WTC11 (cell line): ENCODE measurements around the gene ZNF593OS.

Source experiments
- ATF6 ChIP-seq: sonication (generic); formaldehyde crosslinking; IDR thresholded peaks from 2 replicates; pipeline ENCODE4 v1.8.1; 2023; ENCODE audit warnings: mild to moderate bottlenecking, missing genetic modification reagents
- CTCF ChIP-seq: fragments of 200-600 bp; IDR thresholded peaks from 2 replicates; pipeline ENCODE4 v1.8.0; 2022; ENCODE audit warnings: antibody characterized with exemption
- ETV6 ChIP-seq: sonication (generic); formaldehyde crosslinking; IDR thresholded peaks from 2 replicates; pipeline ENCODE4 v1.8.1; 2022; ENCODE audit warnings: mild to moderate bottlenecking, missing genetic modification reagents
- GTF2I ChIP-seq: fragments of 250-450 bp; sonication (Bioruptor Pico); conservative IDR thresholded peaks from 2 replicates; pipeline ENCODE4 v1.4.0; 2021; ENCODE audit warnings: mild to moderate bottlenecking
- IRF2 ChIP-seq: sonication (generic); formaldehyde crosslinking; IDR thresholded peaks from 2 replicates; pipeline ENCODE4 v1.8.0; 2022; ENCODE audit warnings: low read depth, missing genetic modification reagents, borderline replicate concordance
- MAX ChIP-seq: sonication (generic); formaldehyde crosslinking; IDR thresholded peaks from 2 replicates; pipeline ENCODE4 v1.8.0; 2022; ENCODE audit warnings: mild to moderate bottlenecking, missing genetic modification reagents
- MXD4 ChIP-seq: fragments of 250-450 bp; sonication (Bioruptor Pico); IDR thresholded peaks from 2 replicates; pipeline ENCODE4 v1.8.0; 2021; ENCODE audit warnings: mild to moderate bottlenecking, moderate library complexity, borderline replicate concordance
- RELA ChIP-seq: sonication (generic); formaldehyde crosslinking; IDR thresholded peaks from 2 replicates; pipeline ENCODE4 v1.8.1; 2022; ENCODE audit warnings: missing genetic modification reagents, mild to moderate bottlenecking, borderline replicate concordance
- SMAD3 ChIP-seq: sonication (generic); formaldehyde crosslinking; IDR thresholded peaks from 2 replicates; pipeline ENCODE4 v1.8.0; 2022; ENCODE audit warnings: missing genetic modification reagents, mild to moderate bottlenecking, borderline replicate concordance
- STAT6 ChIP-seq: sonication (generic); formaldehyde crosslinking; conservative IDR thresholded peaks from 2 replicates; pipeline ENCODE4 v1.8.1; 2023; ENCODE audit warnings: mild to moderate bottlenecking, low read depth, missing genetic modification reagents, moderate library complexity

- no peak for TF ChIP-seq ATF6 (CRISPR knock-in tag)
- TF ChIP-seq GTF2I (CRISPR knock-in tag): no peak
- 0 out of 2 replicates have a peak, but pooled peaks have one; percentile 31 for TF ChIP-seq RELA (CRISPR knock-in tag)
- TF ChIP-seq CTCF: no peak
- no peak for TF ChIP-seq SMAD3
- TF ChIP-seq ETV6 (CRISPR knock-in tag): peak; percentile 94
- no peak for TF ChIP-seq STAT6 (CRISPR knock-in tag)
- no peak for TF ChIP-seq MXD4 (CRISPR knock-in tag)
- peak; percentile 98 for TF ChIP-seq MAX (CRISPR knock-in tag)
- TF ChIP-seq IRF2: no peak
Measured at GRCh38 chr1:26161415-26162219, 10.0 kb downstream of the ZNF593OS start.
